ENCODE data around the gene DGKH. TPM values are rescaled to one million over a fixed set of nuclear protein-coding genes. Genes with fewer than 3 reads are reported as not detected.

Gene DGKH
- total RNA-seq, 2 experiments from 2014 or later: 15.2 to 15.8 TPM

DNA sequence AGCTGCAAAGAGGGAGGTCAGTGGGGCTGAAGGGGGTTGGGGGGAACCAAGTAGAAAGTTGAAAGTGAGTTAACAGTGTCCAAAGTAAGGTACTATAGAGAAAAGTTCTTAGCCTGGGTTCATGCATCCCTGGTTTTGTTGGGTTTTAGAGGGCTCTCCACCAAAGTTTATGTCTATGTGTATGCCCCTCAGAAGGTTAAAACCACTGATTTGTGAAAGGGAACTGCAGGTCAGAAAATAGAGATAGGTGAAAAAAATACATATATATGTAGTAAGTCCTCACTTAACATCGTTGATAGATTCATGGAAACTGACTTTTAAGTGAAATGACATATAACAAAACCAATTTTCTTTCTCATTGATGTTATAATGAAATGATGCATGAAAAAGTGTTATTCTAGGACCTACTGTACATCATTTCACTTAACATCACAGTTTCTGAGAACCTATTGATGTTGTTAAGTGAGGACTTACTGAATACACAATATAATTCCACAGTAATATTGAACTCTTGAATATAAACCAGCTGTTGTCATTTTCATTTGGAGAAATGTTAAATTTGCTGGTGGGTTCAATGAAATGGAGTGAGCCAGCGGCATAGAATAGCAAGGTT, 9.6 kb downstream of the DGKH start:
- POLR2A ChIA-PET: interaction anchor here (2.0 kb wide), 1 partner anchor 10 kb away, joined by 6 read pairs; the partner anchor contains the start of gene DGKH
- H3K9me3 Mint-ChIP-seq: peaks cover 5% of the 10 kb centered on the region
- TF ChIP-seq CTCF (IDR thresholded peaks at IDR 0.05): no peak
- intact Hi-C loops (cut with micrococcal nuclease): no loop called here
- DNase-seq (no peak), ATAC-seq (no peak)
- CTCF ChIA-PET: interaction anchor here (1.5 kb wide), 1 partner anchor 390 kb away, joined by 4 read pairs; no protein-coding TSS in a partner anchor
- H3K36me3 Mint-ChIP-seq (ENCODE audit: low read depth): peaks cover 25% of the 10 kb centered on the region
- H3K27ac Mint-ChIP-seq: peak overlapping the region; percentile 55
- H3K4me1 Mint-ChIP-seq (ENCODE audit: low read depth): peaks cover 32% of the 10 kb centered on the region
- H3K27me3 Mint-ChIP-seq: no peaks in the 10 kb centered on the region
- H3K4me3 Mint-ChIP-seq: no peak overlapping the region

DNA sequence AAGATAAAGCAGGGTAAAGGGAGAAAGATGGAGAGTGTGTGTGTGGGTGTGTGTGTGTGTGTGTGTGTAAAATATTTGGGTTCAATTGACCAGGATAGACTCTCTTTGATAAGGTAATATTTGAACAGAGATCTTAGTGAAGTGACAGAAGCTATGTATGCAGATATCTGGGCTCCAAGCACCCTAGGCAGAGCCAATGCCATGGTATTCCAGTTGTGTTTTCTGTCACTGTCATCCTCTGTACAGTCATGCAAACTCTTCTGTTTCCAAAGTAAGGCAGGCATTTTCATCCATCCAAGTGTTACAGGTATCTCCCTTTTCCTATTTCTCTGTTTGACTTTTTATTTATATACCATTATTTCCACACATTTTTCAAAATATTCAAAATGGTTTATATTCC, 13.5 kb downstream of the DGKH start:
- ChIA-PET POLR2A (interaction anchor here (1.2 to 1.6 kb wide), 2 partner anchors 14 to 26 kb away, joined by 3 to 5 read pairs; partner anchors contain the start of gene DGKH), CTCF (interaction anchor here (0.9 to 1.5 kb wide), 3 partner anchors 16 to 394 kb away, joined by 3 read pairs; no protein-coding TSS in a partner anchor)

GRCh38 chr13:42063105-42063504, 14.7 kb downstream of the DGKH start:
- CTCF ChIA-PET: interaction anchor here (0.8 kb wide), 1 partner anchor 48 kb away, joined by 3 read pairs; no protein-coding TSS in a partner anchor
- H3K36me3 Mint-ChIP-seq (ENCODE audit: low read depth): peaks cover 29% of the 10 kb centered on the region
- TF ChIP-seq CTCF (IDR thresholded peaks at IDR 0.05): no peak
- DNase-seq (no peak), ATAC-seq (no peak)
- H3K9me3 Mint-ChIP-seq: peaks cover 4% of the 10 kb centered on the region
- H3K4me1 Mint-ChIP-seq (ENCODE audit: low read depth): peaks cover 5% of the 10 kb centered on the region
- H3K27me3 Mint-ChIP-seq: no peaks in the 10 kb centered on the region
- POLR2A ChIA-PET: interaction anchor here (1.2 to 1.6 kb wide), 2 partner anchors 15 to 25 kb away, joined by 3 to 5 read pairs; partner anchors contain the start of gene DGKH
- H3K4me3 Mint-ChIP-seq: no peak overlapping the region
- no peak overlapping the region for H3K27ac Mint-ChIP-seq
- intact Hi-C loops (cut with micrococcal nuclease): no loop called here

More for the DNA sequence above, 13.5 kb downstream of the DGKH start:
- intact Hi-C loops (cut with micrococcal nuclease): no loop called here
- Mint-ChIP-seq H3K27ac (no peak overlapping the region), H3K4me1 (ENCODE audit: low read depth) (peaks cover 11% of the 10 kb centered on the region), H3K4me3 (no peak overlapping the region), H3K9me3 (peaks cover 5% of the 10 kb centered on the region), H3K27me3 (no peaks in the 10 kb centered on the region), H3K36me3 (ENCODE audit: low read depth) (peaks cover 35% of the 10 kb centered on the region)
- ATAC-seq (no peak), DNase-seq (no peak)
- TF ChIP-seq CTCF (IDR thresholded peaks at IDR 0.05): no peak

GRCh38 chr13:42064259-42064658, 15.8 kb downstream of the DGKH start:
- TF ChIP-seq CTCF (IDR thresholded peaks at IDR 0.05): no peak
- POLR2A ChIA-PET: no interaction called here
- Mint-ChIP-seq H3K36me3 (ENCODE audit: low read depth) (peaks cover 22% of the 10 kb centered on the region), H3K4me3 (no peak overlapping the region), H3K4me1 (ENCODE audit: low read depth) (peaks cover 5% of the 10 kb centered on the region), H3K27me3 (no peaks in the 10 kb centered on the region), H3K27ac (no peak overlapping the region), H3K9me3 (no peaks in the 10 kb centered on the region)
- ATAC-seq (no peak), DNase-seq (no peak)
- intact Hi-C loops (cut with micrococcal nuclease): no loop called here
- CTCF ChIA-PET: interaction anchor here (0.6 kb wide), 1 partner anchor 1032 kb away, joined by 4 read pairs; no protein-coding TSS in a partner anchor

DNA sequence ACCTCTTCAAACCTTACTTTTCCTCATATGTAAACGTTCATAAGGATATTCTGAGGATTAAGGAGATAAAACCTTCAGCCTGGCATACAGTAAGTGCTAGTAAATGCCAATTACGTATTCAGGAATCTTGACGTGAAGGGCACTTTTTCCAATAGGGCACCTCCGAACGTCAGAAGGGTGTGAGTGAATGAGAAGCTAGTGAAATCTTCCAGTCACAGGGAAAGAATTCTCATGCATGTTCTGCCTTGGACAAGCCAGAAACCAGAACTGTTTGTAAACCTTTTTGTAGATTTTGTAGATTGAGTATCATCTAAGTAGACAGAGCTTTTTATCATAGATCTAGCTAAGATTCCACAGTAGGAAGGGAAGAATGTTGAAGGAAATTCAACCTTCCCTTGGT, 16.5 kb downstream of the DGKH start:
- Mint-ChIP-seq H3K27me3 (no peaks in the 10 kb centered on the region), H3K9me3 (no peaks in the 10 kb centered on the region), H3K27ac (no peak overlapping the region), H3K4me3 (no peak overlapping the region), H3K36me3 (ENCODE audit: low read depth) (peaks cover 21% of the 10 kb centered on the region), H3K4me1 (ENCODE audit: low read depth) (peaks cover 9% of the 10 kb centered on the region)
- no peak for TF ChIP-seq CTCF (IDR thresholded peaks at IDR 0.05)
- intact Hi-C loops (cut with micrococcal nuclease): no loop called here
- ChIA-PET CTCF (no interaction called here), POLR2A (interaction anchor here (0.9 kb wide), 1 partner anchor 196 kb away, joined by 4 read pairs; no protein-coding TSS in a partner anchor)
- DNase-seq (no peak), ATAC-seq (no peak)
